ENCODE results near the gene ZCCHC3.

- TF ChIP-seq GATA2 (IDR thresholded peaks at IDR 0.05; ENCODE audit: low read depth, low read length) = no peak
- no peak for TF ChIP-seq GATA3 (IDR thresholded peaks at IDR 0.05; ENCODE audit: low read depth, low read length)
Observed at GRCh38 chr20:328975-329695, 31.8 kb downstream of the ZCCHC3 start.

Measured in SH-SY5Y (cell line).